Body of pancreas (tissue), 4 donors: ENCODE measurements around the gene ARID3A.

Experiments used
- CTCF ChIP-seq, 7 experiments: fragments of 450-650 bp in 4 of 7; fragments of 200-600 bp in 3 of 7; sonication (generic) in 3 of 7; IDR thresholded peaks; one replicate each; pipeline ENCODE4 v1.5.1; 2016 to 2019; ENCODE audit warnings: antibody characterized with exemption in 7 of 7
- POLR2A ChIP-seq, 3 donors: fragments of 450-650 bp; IDR thresholded peaks; one replicate each; pipeline ENCODE4 v1.6.1; 2016; ENCODE audit warnings: antibody characterized with exemption in 3 of 3, mild to moderate bottlenecking in 2 of 3

- TF ChIP-seq CTCF (IDR thresholded peaks at IDR 0.05) (no peak), POLR2A (IDR thresholded peaks at IDR 0.05) (no peak)
These were observed 67.6 kb downstream of the ARID3A start for GRCh38 chr19:993361-993830.
